ENCODE results near the gene ATP1A3. TPM values are rescaled to one million over a fixed set of nuclear protein-coding genes. Genes with fewer than 3 reads are reported as not detected.
A peak's percentile ranks its signal among the peaks of the same experiment; 100 is the strongest.

The ATP1A3 gene
- polyA plus RNA-seq, 1 donor from 2014 or later: 36.2 TPM

DNA sequence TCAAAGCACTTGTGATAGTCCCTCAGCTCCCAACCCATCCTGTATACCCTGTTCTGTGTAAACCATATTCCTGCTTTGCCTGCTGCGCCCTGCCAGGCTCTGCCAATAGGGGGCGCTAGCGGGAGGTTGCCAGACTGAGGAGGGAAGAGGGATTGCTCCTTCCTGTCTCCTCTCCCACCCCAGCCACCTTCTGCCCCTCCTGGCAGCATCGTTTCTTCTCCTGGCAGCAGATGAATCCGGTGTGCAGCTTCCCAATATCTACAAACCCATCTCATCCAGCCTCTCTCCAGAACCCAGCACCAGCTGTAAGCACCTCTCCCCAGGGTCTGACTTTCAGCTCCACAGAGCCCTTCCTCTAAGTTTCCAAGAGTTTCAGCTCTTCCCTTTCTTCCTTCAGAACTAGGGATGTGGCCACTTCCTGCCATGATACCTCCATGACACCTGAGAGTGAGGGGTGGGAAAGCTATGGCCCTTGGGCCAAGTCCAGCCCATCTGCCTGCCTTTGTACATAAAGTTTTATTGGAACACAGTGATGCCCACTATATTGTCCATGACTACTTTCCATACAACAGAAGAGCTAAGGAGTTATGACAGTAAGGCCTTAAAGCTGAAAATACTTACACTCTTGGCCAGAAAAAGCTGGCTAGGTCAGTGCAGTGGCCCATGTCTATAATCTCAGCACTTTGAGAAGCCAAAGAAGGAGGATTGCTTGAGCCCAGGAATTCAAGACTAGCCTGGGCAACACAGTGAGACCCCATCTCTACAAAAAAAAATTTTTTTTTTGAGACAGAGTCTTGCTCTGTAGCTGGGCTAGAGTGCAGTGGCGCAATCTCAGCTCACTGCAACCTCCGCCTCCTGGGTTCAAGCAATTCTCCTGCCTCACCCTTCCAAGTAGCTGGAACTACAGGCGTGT is 34.5 kb upstream of the ATP1A3 start:
- no peak for TF ChIP-seq TAF1 (IDR thresholded peaks at IDR 0.05; ENCODE audit: low read depth)
- TF ChIP-seq, protein P1, sequence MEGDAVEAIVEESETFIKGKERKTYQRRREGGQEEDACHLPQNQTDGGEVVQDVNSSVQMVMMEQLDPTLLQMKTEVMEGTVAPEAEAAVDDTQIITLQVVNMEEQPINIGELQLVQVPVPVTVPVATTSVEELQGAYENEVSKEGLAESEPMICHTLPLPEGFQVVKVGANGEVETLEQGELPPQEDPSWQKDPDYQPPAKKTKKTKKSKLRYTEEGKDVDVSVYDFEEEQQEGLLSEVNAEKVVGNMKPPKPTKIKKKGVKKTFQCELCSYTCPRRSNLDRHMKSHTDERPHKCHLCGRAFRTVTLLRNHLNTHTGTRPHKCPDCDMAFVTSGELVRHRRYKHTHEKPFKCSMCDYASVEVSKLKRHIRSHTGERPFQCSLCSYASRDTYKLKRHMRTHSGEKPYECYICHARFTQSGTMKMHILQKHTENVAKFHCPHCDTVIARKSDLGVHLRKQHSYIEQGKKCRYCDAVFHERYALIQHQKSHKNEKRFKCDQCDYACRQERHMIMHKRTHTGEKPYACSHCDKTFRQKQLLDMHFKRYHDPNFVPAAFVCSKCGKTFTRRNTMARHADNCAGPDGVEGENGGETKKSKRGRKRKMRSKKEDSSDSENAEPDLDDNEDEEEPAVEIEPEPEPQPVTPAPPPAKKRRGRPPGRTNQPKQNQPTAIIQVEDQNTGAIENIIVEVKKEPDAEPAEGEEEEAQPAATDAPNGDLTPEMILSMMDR (IDR thresholded peaks at IDR 0.05; ENCODE audit: poor library complexity, severe bottlenecking): peak; percentile 44
- no peaks in the 10 kb centered on the region for H3K9me2 ChIP-seq (ENCODE audit: insufficient read depth, low read length)
- H3K79me2 ChIP-seq (replicated peaks; ENCODE audit: insufficient read depth, low read length): no peaks in the 10 kb centered on the region
- H2AFZ ChIP-seq (ENCODE audit: low read depth, low read length): no peak overlapping the region
- no peak overlapping the region for H3K9ac ChIP-seq (ENCODE audit: low read length)
- H3K9me3 ChIP-seq (ENCODE audit: low read length): no peaks in the 10 kb centered on the region
- no peaks in the 10 kb centered on the region for H4K20me1 ChIP-seq (ENCODE audit: insufficient read depth)
- no peaks in the 10 kb centered on the region for H3K27me3 ChIP-seq (ENCODE audit: insufficient read depth, low read depth, low read length)
- peaks cover 9% of the 10 kb centered on the region for H3K36me3 ChIP-seq (ENCODE audit: insufficient read depth, low read length)
- H3K4me3 ChIP-seq (ENCODE audit: low read length): no peak overlapping the region
- no peaks in the 10 kb centered on the region for H3F3A ChIP-seq (ENCODE audit: insufficient read depth, low read length, poor library complexity, severe bottlenecking)
- no peak overlapping the region for H3K4me2 ChIP-seq (ENCODE audit: low read length)
- no peak overlapping the region for H3K27ac ChIP-seq (ENCODE audit: low read length)

GRCh38 chr19:42024622-42025111 is 30.6 kb upstream of the ATP1A3 start:
- Histone ChIP-seq H3K4me2 (ENCODE audit: low read length) (no peak overlapping the region), H3K27me3 (ENCODE audit: insufficient read depth, low read depth, low read length) (no peaks in the 10 kb centered on the region), H3K79me2 (replicated peaks; ENCODE audit: insufficient read depth, low read length) (no peaks in the 10 kb centered on the region), H2AFZ (ENCODE audit: low read depth, low read length) (no peak overlapping the region), H3K4me3 (ENCODE audit: low read length) (no peak overlapping the region), H3K9ac (ENCODE audit: low read length) (no peak overlapping the region), H3K27ac (ENCODE audit: low read length) (no peak overlapping the region), H4K20me1 (ENCODE audit: insufficient read depth) (no peaks in the 10 kb centered on the region), H3F3A (ENCODE audit: insufficient read depth, low read length, poor library complexity, severe bottlenecking) (no peaks in the 10 kb centered on the region), H3K36me3 (ENCODE audit: insufficient read depth, low read length) (peaks cover 13% of the 10 kb centered on the region), H3K9me3 (ENCODE audit: low read length) (no peaks in the 10 kb centered on the region), H3K9me2 (ENCODE audit: insufficient read depth, low read length) (no peaks in the 10 kb centered on the region)
- no peak for TF ChIP-seq RAD21 (conservative IDR thresholded peaks at IDR 0.05)
- TF ChIP-seq, protein P1 (IDR thresholded peaks at IDR 0.05; ENCODE audit: poor library complexity, severe bottlenecking): no peak
- no peak for TF ChIP-seq MXI1 (conservative IDR thresholded peaks at IDR 0.05; ENCODE audit: poor library complexity, severe bottlenecking)
- no peak for TF ChIP-seq EP300 (conservative IDR thresholded peaks at IDR 0.05; ENCODE audit: poor library complexity, severe bottlenecking)
- no peak for TF ChIP-seq TAF1 (IDR thresholded peaks at IDR 0.05; ENCODE audit: low read depth)
- TF ChIP-seq, protein P2, sequence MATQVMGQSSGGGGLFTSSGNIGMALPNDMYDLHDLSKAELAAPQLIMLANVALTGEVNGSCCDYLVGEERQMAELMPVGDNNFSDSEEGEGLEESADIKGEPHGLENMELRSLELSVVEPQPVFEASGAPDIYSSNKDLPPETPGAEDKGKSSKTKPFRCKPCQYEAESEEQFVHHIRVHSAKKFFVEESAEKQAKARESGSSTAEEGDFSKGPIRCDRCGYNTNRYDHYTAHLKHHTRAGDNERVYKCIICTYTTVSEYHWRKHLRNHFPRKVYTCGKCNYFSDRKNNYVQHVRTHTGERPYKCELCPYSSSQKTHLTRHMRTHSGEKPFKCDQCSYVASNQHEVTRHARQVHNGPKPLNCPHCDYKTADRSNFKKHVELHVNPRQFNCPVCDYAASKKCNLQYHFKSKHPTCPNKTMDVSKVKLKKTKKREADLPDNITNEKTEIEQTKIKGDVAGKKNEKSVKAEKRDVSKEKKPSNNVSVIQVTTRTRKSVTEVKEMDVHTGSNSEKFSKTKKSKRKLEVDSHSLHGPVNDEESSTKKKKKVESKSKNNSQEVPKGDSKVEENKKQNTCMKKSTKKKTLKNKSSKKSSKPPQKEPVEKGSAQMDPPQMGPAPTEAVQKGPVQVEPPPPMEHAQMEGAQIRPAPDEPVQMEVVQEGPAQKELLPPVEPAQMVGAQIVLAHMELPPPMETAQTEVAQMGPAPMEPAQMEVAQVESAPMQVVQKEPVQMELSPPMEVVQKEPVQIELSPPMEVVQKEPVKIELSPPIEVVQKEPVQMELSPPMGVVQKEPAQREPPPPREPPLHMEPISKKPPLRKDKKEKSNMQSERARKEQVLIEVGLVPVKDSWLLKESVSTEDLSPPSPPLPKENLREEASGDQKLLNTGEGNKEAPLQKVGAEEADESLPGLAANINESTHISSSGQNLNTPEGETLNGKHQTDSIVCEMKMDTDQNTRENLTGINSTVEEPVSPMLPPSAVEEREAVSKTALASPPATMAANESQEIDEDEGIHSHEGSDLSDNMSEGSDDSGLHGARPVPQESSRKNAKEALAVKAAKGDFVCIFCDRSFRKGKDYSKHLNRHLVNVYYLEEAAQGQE (IDR thresholded peaks at IDR 0.05; ENCODE audit: borderline replicate concordance): no peak
- TF ChIP-seq EZH2 (IDR thresholded peaks at IDR 0.05; ENCODE audit: borderline replicate concordance, insufficient read depth, low read length, poor library complexity, severe bottlenecking): no peak
- no peak for TF ChIP-seq SMC3 (conservative IDR thresholded peaks at IDR 0.05; ENCODE audit: poor library complexity)
- TF ChIP-seq POLR2AphosphoS5 (IDR thresholded peaks at IDR 0.05): no peak
